GM19397 (cell line): ENCODE data around the gene NOXO1.

Experiments used
- ATAC-seq: cut with Tn5 transposase; IDR thresholded peaks from one replicate; pipeline ENCODE4 v1.9.1; 2021; ENCODE audit warnings: mild to moderate bottlenecking, moderate library complexity; ENCODE audit not compliant: unreplicated experiment

Gene NOXO1

GRCh38 chr16:1998360-1998835 is 17.1 kb upstream of the NOXO1 start:
- no peak for ATAC-seq

- ATAC-seq: no peak
Measured at GRCh38 chr16:1997494-1998359, 16.5 kb upstream of the NOXO1 start.

- no peak for ATAC-seq
Measured at GRCh38 chr16:1993731-1994131, 12.5 kb upstream of the NOXO1 start.

- no peak for ATAC-seq
Measured at GRCh38 chr16:1992704-1993317, 11.5 kb upstream of the NOXO1 start.

GRCh38 chr16:1991948-1992703 is 10.9 kb upstream of the NOXO1 start:
- ATAC-seq: peak; percentile 51

GRCh38 chr16:1991588-1991947 is 10.3 kb upstream of the NOXO1 start:
- no peak for ATAC-seq

GRCh38 chr16:1991135-1991551 is 9.9 kb upstream of the NOXO1 start:
- no peak for ATAC-seq

GRCh38 chr16:1990351-1991134 is 9.3 kb upstream of the NOXO1 start:
- ATAC-seq: no peak

GRCh38 chr16:1990101-1990350 is 8.8 kb upstream of the NOXO1 start:
- no peak for ATAC-seq

GRCh38 chr16:1989209-1990100 is 8.2 kb upstream of the NOXO1 start, which contains the start of gene SYNGR3:
TSS of gene SYNGR3 (plus strand) at chr16:1989970. CDS start at chr16:1990103, 133 bp downstream.
- ATAC-seq: no peak

- ATAC-seq: no peak
Measured at GRCh38 chr16:1987198-1987597, 5.9 kb upstream of the NOXO1 start.

GRCh38 chr16:1985466-1986150 is 4.3 kb upstream of the NOXO1 start:
- no peak for ATAC-seq

GRCh38 chr16:1984347-1985225 is 3.3 kb upstream of the NOXO1 start:
- ATAC-seq: no peak

GRCh38 chr16:1983544-1984346 is 2.5 kb upstream of the NOXO1 start, which contains the start of gene GFER:
TSS of gene GFER (plus strand) at chr16:1984193. CDS start at chr16:1984219, 26 bp downstream.
- peak; percentile 79 for ATAC-seq

GRCh38 chr16:1982991-1983543 is 1.8 kb upstream of the NOXO1 start:
- ATAC-seq: no peak

GRCh38 chr16:1982013-1982433 is 754 bp upstream of the NOXO1 start:
- ATAC-seq: no peak

GRCh38 chr16:1980770-1981087 is 540 bp downstream of the NOXO1 start:
- no peak for ATAC-seq
